ENCODE results near the gene UBTD2.

Gene UBTD2

DNA sequence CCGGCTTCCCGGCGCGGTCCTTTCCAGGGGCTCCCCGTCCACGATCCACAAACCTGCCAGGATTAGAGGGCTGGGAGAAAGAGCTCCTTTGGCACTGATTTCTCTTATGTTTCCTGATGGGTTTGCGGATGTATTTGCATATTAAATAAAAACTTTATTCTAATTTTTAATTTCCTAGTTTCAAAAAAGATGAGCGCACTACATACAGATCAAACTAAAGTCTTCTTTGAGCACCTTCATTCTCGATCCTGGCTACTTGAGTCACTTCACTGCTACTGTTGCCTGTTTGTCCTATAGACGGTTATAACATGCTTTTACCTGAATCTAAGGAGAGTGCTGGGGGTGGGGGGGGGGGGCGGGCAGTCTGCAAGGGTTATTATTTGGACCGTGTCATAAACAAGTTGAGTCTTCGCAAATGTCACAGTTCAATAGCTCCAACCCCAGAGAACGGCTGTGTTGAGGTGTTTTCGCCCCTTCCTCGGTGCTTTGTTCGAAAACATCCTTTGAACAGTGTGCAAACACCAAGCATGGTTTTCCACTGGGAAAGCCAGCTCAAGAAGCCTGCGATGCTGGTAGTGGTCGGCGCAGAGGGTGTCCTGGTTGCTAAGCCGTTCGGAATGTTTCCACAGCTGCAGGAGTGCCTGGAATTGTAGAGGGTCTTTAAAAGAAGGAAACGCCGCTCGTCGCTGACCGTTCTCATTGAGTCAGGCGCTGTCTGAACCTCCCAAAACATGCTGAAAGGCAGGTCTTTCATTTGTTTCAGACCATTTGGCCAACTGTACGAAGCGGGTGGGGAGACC lies 94.5 kb downstream of the UBTD2 start:
- DNase-seq = peak; percentile 33

DNA sequence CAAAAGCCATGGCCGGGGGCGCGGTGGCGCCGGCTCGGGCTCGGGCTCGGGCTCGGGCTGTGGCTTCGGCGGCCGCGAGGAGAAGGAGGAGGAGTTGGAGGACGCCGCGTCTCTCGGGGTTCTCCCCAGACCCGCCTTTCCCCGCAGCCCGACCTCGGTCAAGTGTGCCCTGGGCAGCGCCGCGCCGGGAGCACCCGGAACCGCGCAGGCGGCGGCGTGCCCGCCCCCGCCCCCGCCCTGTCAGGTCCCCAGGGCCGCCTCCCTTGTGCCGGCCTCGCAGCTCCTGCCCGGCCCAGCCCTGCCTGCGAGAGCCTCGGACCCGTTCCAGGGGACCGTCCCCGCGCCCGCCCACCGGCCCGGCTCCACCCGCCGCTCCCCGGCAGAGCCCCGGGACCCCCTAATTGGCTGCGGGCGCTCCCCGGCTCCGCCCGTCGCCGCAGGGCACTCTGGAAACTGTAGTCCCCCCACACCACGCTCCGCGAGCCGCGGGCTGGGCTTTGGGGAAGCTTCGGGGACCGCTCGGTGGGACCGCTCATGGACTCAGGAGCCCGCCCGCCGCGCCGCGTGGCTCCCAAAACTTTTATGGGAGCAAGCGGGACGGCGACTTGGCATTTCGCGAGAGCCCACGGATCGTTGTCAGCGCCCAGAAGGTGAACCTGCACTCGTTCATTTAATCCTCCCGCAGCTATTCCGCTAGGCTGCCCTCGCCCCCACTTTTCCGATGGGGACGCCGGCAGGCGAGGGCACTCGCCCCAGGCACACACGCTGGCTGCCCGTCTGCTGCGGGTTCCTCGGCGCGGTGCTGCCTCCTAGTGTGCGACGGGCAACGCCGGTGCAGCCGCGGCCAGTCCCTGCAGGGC lies 95.3 kb downstream of the UBTD2 start, which contains the start of gene STK10:
Gene STK10, minus strand, starts transcription at position 192 of the 860 bp plus-strand sequence. Its CDS starts 182 bp downstream, at position 10.
- peak; percentile 97 for DNase-seq

DNA sequence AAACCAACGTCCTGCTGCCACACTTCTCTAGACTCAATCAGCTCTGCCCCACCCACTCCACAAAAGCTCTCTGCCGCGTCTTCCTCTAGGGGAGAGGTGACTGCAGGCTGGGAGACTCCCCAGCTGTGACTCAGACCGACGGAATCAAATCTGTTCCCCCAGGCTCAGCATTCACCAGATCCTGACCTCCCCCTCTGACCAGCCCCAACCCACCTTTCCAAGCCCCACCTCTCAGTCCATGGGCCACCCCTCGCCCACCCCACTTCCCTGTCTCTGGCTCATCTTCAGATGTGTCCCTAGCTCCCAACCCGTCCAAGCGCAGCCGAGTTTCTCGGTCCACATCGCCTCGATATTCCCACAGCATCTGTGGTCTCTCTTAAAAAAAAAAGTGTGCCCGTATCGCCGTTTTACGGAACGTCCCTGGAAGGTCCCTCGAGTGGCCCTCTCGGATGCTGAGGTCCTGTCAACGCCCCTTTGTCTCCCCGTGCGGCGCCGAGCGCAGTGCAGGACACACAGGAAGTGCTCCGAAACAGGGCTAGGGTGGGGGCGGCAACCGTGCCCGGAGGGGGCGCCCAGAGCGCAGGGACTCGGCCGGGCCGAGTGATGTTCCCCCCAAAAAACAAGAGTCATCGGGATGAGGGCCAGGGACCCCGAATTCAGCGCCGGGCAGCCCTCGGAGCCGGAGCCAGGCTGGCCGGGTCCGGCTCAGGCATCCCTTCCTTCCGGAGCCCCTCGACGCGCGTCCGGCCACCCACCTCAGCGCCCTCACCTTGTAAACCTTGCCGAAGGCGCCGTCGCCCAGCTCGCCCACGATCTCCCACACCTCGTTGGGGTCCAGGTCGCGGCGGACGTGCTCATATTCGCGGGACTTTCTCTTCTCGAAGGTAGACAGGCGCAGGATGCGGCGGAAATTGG lies 96.2 kb downstream of the UBTD2 start:
- peak; percentile 71 for DNase-seq

DNA sequence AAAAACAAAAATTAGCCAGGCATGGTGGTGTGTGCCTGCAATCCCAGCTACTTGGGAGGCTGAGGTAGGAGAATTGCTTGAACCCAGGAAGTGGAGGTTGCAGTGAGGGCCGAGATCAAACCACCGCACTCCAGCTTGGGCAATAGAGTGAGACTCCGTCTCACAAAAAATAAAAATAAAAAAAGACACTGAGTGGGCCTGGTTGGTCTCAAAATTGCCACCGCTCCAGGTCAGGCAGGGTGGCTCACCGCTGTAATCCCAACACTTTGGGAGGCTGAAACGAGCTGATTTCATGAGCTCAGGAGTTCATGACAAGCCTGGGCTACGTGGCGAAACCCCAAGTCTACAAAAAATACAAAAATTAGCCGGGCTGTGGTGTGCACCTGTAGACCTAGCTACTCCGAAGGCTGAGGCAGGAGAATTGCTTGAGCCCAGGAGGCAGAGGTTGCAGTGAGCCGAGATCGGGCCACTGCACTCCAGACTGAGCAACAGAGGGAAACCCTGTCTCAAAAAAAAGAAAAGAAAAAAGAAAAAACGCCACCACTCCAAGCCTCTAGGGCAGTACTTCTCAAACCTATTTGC lies 97.4 kb downstream of the UBTD2 start:
- DNase-seq = no peak

- no peak for DNase-seq
These were observed 98.5 kb downstream of the UBTD2 start for GRCh38 chr5:172185096-172185461.

- no peak for DNase-seq
These were observed 99.7 kb downstream of the UBTD2 start for GRCh38 chr5:172183881-172184280.

DNA sequence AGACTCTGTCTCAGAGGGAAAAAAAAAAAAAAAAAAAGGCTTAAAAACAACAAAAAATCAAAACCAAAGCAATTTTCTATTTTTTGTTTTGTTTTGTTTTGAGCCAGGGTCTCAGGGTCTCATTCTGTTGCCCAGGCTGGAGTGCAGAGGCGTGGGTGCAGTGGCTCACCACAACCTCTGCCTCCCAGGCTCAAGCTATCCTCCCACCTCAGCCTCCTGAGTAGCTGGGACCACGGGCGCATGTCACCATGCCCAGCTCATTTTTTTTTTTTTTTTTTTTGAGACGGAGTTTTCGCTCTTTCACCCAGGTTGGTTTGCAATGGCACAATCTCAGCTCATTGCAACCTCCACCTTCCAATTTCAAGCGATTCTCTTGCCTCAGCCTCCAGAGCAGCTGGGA lies 101.3 kb downstream of the UBTD2 start:
- DNase-seq = no peak

GRCh38 chr5:172180936-172181335 lies 102.6 kb downstream of the UBTD2 start:
- no peak for DNase-seq

DNA sequence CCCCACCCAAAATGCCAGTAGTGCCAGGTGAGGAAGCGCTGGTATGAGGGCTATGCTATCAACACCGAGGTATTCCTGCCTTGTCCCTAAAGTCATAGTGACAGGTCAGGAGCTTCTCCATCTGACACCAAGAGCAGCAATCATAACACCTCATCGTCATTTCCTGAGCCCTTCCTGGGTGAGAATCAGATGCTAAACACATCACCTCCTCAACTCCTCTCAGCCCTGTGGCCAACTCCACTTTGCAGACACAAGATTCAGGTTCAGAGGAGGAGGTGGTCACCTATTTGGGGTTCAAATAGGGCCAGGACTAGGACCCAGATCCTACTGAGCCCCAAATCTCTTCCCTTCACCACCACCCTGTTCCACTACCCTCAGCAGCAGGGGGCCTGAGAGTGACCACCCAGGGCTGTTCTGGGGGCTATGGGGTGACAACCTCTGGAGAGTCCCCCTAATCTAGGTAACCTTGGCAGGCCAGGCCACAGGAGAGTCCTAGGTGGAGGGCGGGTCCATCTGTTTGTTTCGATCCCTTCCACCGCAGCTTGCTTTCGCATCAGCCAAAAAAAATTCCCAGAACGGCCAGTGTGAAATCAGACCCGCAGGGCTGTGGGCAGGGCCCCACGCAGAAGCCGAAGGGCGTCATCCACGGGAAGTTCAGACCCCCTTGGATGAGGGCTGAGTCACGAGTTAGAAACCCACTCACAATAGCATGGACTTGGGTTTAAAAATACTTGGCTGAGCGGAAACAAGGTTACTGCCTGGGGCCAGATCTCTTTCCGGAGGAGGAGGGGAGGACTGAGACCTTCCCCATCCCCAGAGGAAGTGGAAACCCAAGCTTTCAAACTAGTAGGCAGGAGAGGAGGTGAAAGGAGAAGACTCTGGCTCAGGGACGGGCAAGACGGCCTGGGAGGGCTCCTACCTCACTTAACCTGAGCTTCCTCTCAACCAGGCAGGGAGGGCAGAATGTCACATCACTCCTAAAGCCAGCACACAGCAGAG lies 104.3 kb downstream of the UBTD2 start:
- DNase-seq = peak; percentile 50

- no peak for DNase-seq
These were observed 105.1 kb downstream of the UBTD2 start for GRCh38 chr5:172178301-172178987.

DNA sequence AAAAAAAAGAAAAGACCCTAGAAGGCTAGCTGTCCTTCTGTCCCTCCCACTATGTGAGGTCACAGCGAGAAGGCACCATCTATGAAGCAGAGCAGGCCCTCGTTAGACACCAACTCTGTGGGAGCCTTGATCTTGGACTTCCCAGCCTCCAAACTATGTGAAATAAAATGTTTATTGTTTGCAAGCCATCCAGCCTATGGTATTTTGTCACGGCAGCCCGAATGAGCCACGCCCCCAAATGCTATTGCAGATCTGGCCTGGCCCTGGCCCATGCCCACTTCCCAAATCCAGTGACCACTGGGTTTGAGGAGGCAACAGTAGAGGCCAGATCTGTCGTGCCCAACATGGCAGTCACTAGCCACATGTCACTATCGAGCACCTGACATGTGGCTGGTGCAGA lies 106.4 kb downstream of the UBTD2 start:
- no peak for DNase-seq

GRCh38 chr5:172175263-172175719 lies 108.3 kb downstream of the UBTD2 start:
- DNase-seq = peak; percentile 67

DNA sequence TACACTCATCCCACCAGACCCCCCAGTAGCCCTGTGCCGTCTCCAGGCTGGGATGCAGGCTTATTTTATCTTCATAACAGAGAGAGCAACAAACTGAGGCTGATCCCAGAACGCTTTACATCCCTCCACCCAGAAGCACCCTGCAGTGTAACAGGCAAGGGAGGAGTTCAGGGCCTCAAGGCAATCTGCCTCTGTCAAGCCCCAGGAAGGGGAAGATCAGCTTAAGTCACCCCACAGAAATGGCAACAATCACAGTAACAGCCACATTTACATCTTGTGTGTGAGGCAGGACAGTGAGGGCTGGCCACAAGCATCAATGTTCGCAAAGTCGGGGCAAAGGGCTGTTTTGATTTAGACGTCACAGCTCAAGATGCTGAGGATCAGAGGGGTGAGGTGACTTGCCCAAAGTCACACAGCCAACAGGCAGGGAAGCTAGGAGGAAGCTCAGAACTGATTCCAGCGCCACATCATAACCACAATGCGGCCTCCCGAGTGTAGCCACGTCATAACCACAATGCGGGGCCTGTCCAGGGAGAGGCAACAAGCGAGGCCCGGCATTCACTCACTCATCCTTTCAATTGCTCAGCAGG lies 109.9 kb downstream of the UBTD2 start:
- no peak for DNase-seq

DNA sequence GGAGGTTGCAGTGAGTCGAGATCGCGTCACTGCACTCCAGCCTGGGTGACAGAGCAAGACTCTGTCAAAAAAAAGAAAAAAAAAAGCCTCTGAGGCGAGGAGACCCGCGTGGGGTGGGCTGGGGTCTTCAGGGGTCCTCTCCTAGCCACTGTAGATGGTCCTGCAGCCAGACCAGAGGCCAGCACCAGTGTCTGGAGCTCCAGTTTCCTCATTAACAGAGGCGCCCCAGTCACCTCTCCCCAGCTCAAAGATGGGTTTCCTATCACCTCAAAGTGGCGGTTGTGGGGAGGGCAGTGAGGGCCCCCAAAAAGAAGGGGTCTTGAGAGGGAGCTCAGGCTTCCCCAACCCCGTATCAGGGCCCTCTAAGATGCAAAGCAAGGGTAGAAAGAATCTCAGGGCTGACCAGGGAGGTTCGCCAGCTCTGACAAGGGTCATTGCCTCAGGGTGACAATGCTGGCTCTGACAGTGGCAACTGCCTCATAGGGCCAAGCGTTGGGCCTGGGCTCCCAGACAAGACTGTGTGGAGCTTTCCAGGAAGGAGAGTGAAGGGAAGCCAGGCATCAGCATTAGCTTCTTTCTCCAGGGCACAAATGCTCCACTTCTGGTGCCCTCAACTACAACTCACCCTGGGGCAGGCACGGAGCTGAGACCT lies 110.5 kb downstream of the UBTD2 start:
- no peak for DNase-seq

GRCh38 chr5:172171118-172171517 lies 112.4 kb downstream of the UBTD2 start:
- no peak for DNase-seq

DNA sequence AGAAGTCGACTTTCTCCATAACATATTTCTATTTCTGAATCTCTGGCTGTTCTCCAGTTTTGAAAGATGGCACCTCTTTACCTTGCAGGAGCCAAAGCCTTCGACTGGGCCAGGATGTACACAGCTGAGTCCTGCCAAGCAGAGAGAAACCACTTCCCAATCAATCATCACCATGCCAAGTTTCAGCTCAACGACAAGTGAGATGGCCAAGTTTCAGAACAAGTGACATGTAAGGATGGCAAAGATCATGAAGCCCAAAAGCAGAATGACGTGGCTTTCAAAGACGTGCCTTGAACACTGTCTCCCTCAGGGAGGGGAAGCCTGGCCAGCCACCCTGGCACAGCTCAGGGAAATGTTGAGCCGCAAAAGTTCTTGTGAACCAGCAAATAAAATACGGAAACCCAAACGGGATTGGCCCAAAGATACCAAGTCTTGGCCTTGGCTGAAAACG lies 113.3 kb downstream of the UBTD2 start:
- no peak for DNase-seq

GRCh38 chr5:172169216-172169615 lies 114.3 kb downstream of the UBTD2 start:
- DNase-seq = no peak

DNA sequence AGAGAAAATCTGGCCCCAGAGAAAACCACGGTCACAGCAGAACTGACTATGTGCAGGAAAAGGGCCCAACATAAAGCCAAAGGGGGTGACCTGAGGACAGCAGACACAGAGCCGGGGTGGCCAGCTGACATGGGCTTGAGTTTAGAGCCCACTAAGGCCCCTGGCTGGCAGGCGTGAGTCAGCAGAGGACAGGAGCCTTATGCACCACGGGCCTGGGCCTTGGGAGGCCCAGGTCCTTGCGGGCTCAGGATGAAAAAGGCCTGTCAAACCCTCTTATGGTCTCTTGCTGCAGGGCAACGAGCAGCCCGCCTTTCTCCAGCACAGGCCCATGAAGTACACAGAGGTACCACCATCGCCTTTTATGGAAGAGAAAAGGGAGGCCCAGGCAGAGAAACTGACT lies 115.3 kb downstream of the UBTD2 start:
- peak; percentile 23 for DNase-seq

- peak; percentile 27 for DNase-seq
These were observed 115.7 kb downstream of the UBTD2 start for GRCh38 chr5:172167895-172168294.

Measured in left hindlimb (tissue), 1 donor.